K562 (cell line): ENCODE results near the gene HRAS. TPM values are rescaled to one million over a fixed set of nuclear protein-coding genes. Genes with fewer than 3 reads are reported as not detected.
A peak's percentile ranks its signal among the peaks of the same experiment; 100 is the strongest.

Experiments used
- ARID3B ChIP-seq: fragments of 250-450 bp; sonication (Bioruptor Pico); IDR thresholded peaks from 2 replicates; pipeline ENCODE4 v1.4.0; 2020; ENCODE audit warnings: borderline replicate concordance
- CAMTA2 ChIP-seq: fragments of 250-450 bp; sonication (Bioruptor Pico); conservative IDR thresholded peaks from 2 replicates; pipeline ENCODE4 v1.5.1; 2022
- CXXC5 ChIP-seq: fragments of 250-450 bp; sonication (Bioruptor Pico); IDR thresholded peaks from 2 replicates; pipeline ENCODE4 v1.8.0; 2022; ENCODE audit warnings: inconsistent platforms, mild to moderate bottlenecking, moderate library complexity
- E2F3 ChIP-seq: fragments of 250-450 bp; sonication (Bioruptor Pico); IDR thresholded peaks from 2 replicates; pipeline ENCODE4 v1.4.0; 2020; ENCODE audit warnings: mild to moderate bottlenecking
- HDAC3 ChIP-seq: fragments of 450-650 bp; IDR thresholded peaks from 2 replicates; pipeline ENCODE4 v1.6.1; 2018; ENCODE audit warnings: borderline replicate concordance, mild to moderate bottlenecking, moderate library complexity; ENCODE audit not compliant: partially characterized antibody
- PCBP1 ChIP-seq: fragments of 200-400 bp; formaldehyde crosslinking; IDR thresholded peaks from 2 replicates; pipeline ENCODE4 v1.6.1; 2018; ENCODE audit warnings: mild to moderate bottlenecking, low read depth, low read length; ENCODE audit not compliant: poor library complexity, severe bottlenecking
- POLR2G ChIP-seq: fragments of 200-400 bp; formaldehyde crosslinking; IDR thresholded peaks from 2 replicates; pipeline ENCODE4 v1.6.1; 2017; ENCODE audit warnings: low read depth, mild to moderate bottlenecking, antibody characterized with exemption, low read length, moderate library complexity
- PREB ChIP-seq: sonication (generic); formaldehyde crosslinking; IDR thresholded peaks from 2 replicates; pipeline ENCODE4 v1.8.1; 2023; ENCODE audit warnings: mild to moderate bottlenecking, missing genetic modification reagents
- REST ChIP-seq, 2 experiments: fragments of 450-650 bp; formaldehyde crosslinking in 1 of 2; IDR thresholded peaks; 2 replicates each; pipeline versions ENCODE4 v1.4.0 to v1.6.1; 2014 to 2020; ENCODE audit warnings: mild to moderate bottlenecking in 2 of 2, borderline replicate concordance in 1 of 2, low read depth in 1 of 2
- TAF1 ChIP-seq: IDR thresholded peaks from 2 replicates; pipeline ENCODE4 v1.6.1; 2011; ENCODE audit warnings: mild to moderate bottlenecking, low read length, moderate library complexity; ENCODE audit not compliant: insufficient read depth, control insufficient read depth, severe bottlenecking; ENCODE audit errors: extremely low read depth
- VEZF1 ChIP-seq: fragments of 200-800 bp; sonication (Bioruptor generic); IDR thresholded peaks from 2 replicates; pipeline ENCODE4 v1.6.1; 2017; ENCODE audit warnings: missing genetic modification characterization, missing compliant biosample characterization
- XRCC4 ChIP-seq: IDR thresholded peaks from one replicate; pipeline ENCODE4 v1.6.1; 2011; ENCODE audit not compliant: insufficient read depth, insufficient read length; ENCODE audit errors: extremely low read depth
- ZKSCAN1 ChIP-seq: fragments of 150-350 bp; IDR thresholded peaks from 2 replicates; pipeline ENCODE4 v1.6.1; 2016; ENCODE audit warnings: low read depth, low read length
- ZNF316 ChIP-seq: fragments of 450-650 bp; IDR thresholded peaks from 2 replicates; pipeline ENCODE4 v1.6.1; 2016
- polyA plus RNA-seq, 8 experiments: library from polyadenylated mRNA; depleted of rRNA in 4 of 8; stranded (reverse) in 5 of 8; unstranded in 3 of 8; fragments of >200 nt; fragmentation: Nextera tagmentation in 2 of 8; fragmentation: Illumina TruSeq in 1 of 8; extraction: Ambion mirVana in 2 of 8; extraction: Trizol in 1 of 8; gene quantifications; 2 replicates each; pipeline versions ENCODE4 v1.2.1 to v1.2.3, GENCODE V29; 2011 to 2014; ENCODE audit warnings: inconsistent platforms in 1 of 8, missing spikeins in 1 of 8
- total RNA-seq, 7 experiments: library from RNA; depleted of rRNA in 6 of 7; stranded (reverse); fragments of >200 nt in 6 of 7; fragmentation: Illumina TruSeq in 2 of 7; extraction: Trizol in 2 of 7; gene quantifications; 2 replicates each; pipeline versions ENCODE4 v1.2.1 to v1.2.3, GENCODE V29; 2011 to 2021; ENCODE audit warnings: low replicate concordance in 1 of 7

Gene HRAS
- total and polyA plus RNA-seq, 9 of the 15 experiments (the other 6 are each of a cell fraction or from before 2014, with no cell fraction given), result 2.8 to 73.5 (median 29.6) TPM

DNA sequence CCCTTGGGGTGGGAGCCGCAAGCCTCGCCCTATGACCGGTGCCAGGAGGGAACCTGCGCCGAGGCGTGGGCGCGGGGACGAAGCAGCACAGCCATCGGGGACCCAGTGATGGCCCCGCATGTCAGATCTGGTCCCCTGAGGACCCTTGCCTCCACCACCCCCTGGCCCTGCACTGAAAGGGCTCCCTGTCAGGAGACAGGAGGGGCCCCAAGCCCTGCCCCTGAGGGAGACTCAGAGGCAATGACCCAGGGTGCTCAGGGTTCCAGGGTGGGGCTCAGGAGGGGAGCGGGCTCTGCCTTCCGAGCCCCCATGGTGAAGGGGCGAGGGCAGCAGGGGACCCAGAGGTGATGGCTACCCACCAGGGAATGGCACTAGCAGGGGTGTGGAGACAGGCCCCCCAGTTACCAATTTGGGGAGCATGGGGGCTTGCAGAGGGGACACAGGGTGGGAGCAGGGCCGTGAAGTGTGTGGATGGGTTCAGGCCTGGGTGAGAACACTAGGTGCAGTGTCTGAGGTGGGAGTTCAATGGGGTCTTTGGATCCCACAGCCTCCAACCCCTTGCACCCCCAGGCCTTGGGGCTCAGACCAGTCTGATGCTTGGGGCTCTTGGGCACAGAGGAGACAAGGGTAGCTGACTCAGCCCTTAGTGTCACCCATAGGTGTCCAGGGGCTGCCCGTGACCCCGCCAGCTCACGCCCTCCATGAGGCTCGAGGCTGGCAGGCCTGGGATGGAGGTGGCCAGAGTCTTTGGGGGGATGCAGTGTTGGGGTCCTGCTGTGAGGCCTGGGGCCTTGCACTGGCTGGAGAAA, 2.5 kb upstream of the HRAS start (continued):
- TF ChIP-seq REST (IDR thresholded peaks at IDR 0.05; ENCODE audit: borderline replicate concordance), result no peak
- TF ChIP-seq REST (CRISPR knock-in tag; IDR thresholded peaks at IDR 0.05; ENCODE audit: low read depth), result 0 out of 2 replicates have a peak, but pooled peaks have one; percentile 19
- no peak for TF ChIP-seq CAMTA2
- TF ChIP-seq HDAC3, result no peak
- TF ChIP-seq XRCC4, result no peak
- peak; percentile 38 for TF ChIP-seq ZNF316
- TF ChIP-seq E2F3 (CRISPR knock-in tag), result 0 out of 2 replicates have a peak, but pooled peaks have one; percentile 34
- TF ChIP-seq ZKSCAN1, result no peak
- peak; percentile 85; the same call in 1 of the 2 replicates for TF ChIP-seq ARID3B
- TF ChIP-seq TAF1, result no peak
- no peak for TF ChIP-seq PREB (CRISPR knock-in tag)
- TF ChIP-seq PCBP1, result peak; percentile 20
- TF ChIP-seq CXXC5 (CRISPR knock-in tag), result no peak
- TF ChIP-seq POLR2G, result no peak
- TF ChIP-seq VEZF1, result 0 out of 2 replicates have a peak, but pooled peaks have one; percentile 7
